GM23338 (cell line): Measurements from ENCODE around the gene PCK2.

ENCODE experiments used
- CREB1 ChIP-seq: fragments of 250-450 bp; sonication (Bioruptor Pico); IDR thresholded peaks from 2 replicates; pipeline ENCODE4 v1.5.0; 2020; ENCODE audit warnings: low read depth, mild to moderate bottlenecking, moderate library complexity
- CTCF ChIP-seq, 2 experiments: fragments of 200-600 bp in 1 of 2; sonication (generic) in 1 of 2; conservative IDR thresholded peaks; 2 replicates each; pipeline versions ENCODE4 v1.5.1 to v1.6.1; 2016 to 2017; ENCODE audit warnings: antibody characterized with exemption in 2 of 2, low read depth in 2 of 2, mild to moderate bottlenecking in 2 of 2, moderate library complexity in 1 of 2
- EZH2 ChIP-seq: fragments of 200-600 bp; sonication (generic); IDR thresholded peaks from one replicate; pipeline ENCODE4 v1.8.0; 2017; ENCODE audit warnings: antibody characterized with exemption, mild to moderate bottlenecking, low read depth; ENCODE audit not compliant: unreplicated experiment
- EZH2phosphoT487 ChIP-seq: fragments of 200-600 bp; sonication (generic); IDR thresholded peaks from one replicate; pipeline ENCODE4 v1.8.1; 2018; ENCODE audit warnings: antibody characterized with exemption; ENCODE audit not compliant: unreplicated experiment
- JUNB ChIP-seq: IDR thresholded peaks from one replicate; pipeline ENCODE4 v1.6.1; 2016; ENCODE audit warnings: antibody characterized with exemption; ENCODE audit not compliant: unreplicated experiment
- NANOG ChIP-seq: IDR thresholded peaks from 2 replicates; pipeline ENCODE4 v1.6.1; 2016; ENCODE audit warnings: antibody characterized with exemption, borderline replicate concordance
- POLR2AphosphoS5 ChIP-seq: IDR thresholded peaks from 2 replicates; pipeline ENCODE4 v1.6.1; 2016; ENCODE audit warnings: antibody characterized with exemption, low read depth
- REST ChIP-seq: IDR thresholded peaks from one replicate; pipeline ENCODE4 v1.6.1; 2018; ENCODE audit warnings: antibody characterized with exemption; ENCODE audit not compliant: unreplicated experiment
- TF ChIP-seq, protein P1 (sequence below): IDR thresholded peaks from 2 replicates; pipeline ENCODE4 v1.6.1; 2016; ENCODE audit warnings: antibody characterized with exemption

DNA sequence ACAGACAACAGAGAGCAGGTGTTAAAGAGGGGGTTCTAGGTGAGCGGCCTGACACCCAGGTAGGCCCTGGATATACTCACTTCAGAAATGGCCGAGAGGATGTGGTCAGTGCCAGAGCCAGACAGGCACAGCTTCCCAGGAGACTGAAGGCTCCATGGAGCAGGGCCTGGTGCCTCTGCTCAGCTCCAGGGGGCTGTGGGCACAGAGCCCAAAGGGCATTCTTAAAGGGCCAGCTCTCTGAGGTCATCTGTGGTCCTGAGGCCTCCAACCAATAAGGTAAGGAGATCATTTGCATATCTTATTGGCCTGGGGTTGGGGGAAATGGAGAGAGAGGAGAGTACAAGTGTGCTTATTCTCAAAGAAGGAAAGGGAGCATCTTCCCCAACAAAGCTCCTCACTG is 9.7 kb upstream of the PCK2 start:
- no peak for TF ChIP-seq POLR2AphosphoS5
- no peak for TF ChIP-seq REST
- no peak for TF ChIP-seq CTCF (conservative IDR thresholded peaks at IDR 0.05; ENCODE audit: low read depth in 2 of 2)
- TF ChIP-seq EZH2 = no peak
- TF ChIP-seq NANOG = no peak
- TF ChIP-seq, protein P1, sequence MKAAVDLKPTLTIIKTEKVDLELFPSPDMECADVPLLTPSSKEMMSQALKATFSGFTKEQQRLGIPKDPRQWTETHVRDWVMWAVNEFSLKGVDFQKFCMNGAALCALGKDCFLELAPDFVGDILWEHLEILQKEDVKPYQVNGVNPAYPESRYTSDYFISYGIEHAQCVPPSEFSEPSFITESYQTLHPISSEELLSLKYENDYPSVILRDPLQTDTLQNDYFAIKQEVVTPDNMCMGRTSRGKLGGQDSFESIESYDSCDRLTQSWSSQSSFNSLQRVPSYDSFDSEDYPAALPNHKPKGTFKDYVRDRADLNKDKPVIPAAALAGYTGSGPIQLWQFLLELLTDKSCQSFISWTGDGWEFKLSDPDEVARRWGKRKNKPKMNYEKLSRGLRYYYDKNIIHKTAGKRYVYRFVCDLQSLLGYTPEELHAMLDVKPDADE = no peak
- no peak for TF ChIP-seq JUNB
- no peak for TF ChIP-seq CREB1 (CRISPR knock-in tag)
- no peak for TF ChIP-seq EZH2phosphoT487
